Measurements from ENCODE around the gene XYLT1. TPM values are rescaled to one million over a fixed set of nuclear protein-coding genes. Genes with fewer than 3 reads are reported as not detected.

XYLT1 gene
- total RNA-seq, 1 experiment from 2014 or later, result 14.5 TPM

- no peak overlapping the region for H3T11ph ChIP-seq (ENCODE audit: low read length)
- H4K8ac ChIP-seq (replicated peaks; ENCODE audit: insufficient read length, low read depth, low read length), result no peak overlapping the region
- no peaks in the 10 kb centered on the region for H3K23me2 ChIP-seq (ENCODE audit: insufficient read length, low read depth, low read length, poor library complexity, severe bottlenecking)
- no peak overlapping the region for H3K9ac ChIP-seq (ENCODE audit: extremely low read depth, insufficient read length, low read length)
- H3K79me1 ChIP-seq (ENCODE audit: insufficient read depth, low read depth, low read length, poor library complexity, severe bottlenecking), result no peaks in the 10 kb centered on the region
- no peak overlapping the region for H2BK120ac ChIP-seq (ENCODE audit: low read depth, low read length, poor library complexity, severe bottlenecking)
- TF ChIP-seq CTCF (conservative IDR thresholded peaks at IDR 0.05), result no peak
- H3K4me2 ChIP-seq (ENCODE audit: insufficient read depth, insufficient read length, low read length), result no peak overlapping the region
- no peak overlapping the region for H2AK5ac ChIP-seq (ENCODE audit: insufficient read length, low read length)
- no peak overlapping the region for H3K18ac ChIP-seq (ENCODE audit: insufficient read length, low read depth, low read length)
- H3K4me1 ChIP-seq (ENCODE audit: insufficient read depth, low read length), result no peaks in the 10 kb centered on the region
- no peaks in the 10 kb centered on the region for H3K79me2 ChIP-seq (ENCODE audit: insufficient read depth, low read length)
- H2BK5ac ChIP-seq (ENCODE audit: insufficient read length, low read length), result no peak overlapping the region
- H4K5ac ChIP-seq (ENCODE audit: insufficient read length, low read depth, low read length), result no peak overlapping the region
- no peak overlapping the region for H3K4ac ChIP-seq (ENCODE audit: low read depth, low read length)
- H2BK20ac ChIP-seq (ENCODE audit: low read depth, low read length, poor library complexity, severe bottlenecking), result no peak overlapping the region
- H4K20me1 ChIP-seq (ENCODE audit: control insufficient read depth, insufficient read depth, insufficient read length), result no peaks in the 10 kb centered on the region
- Mint-ChIP-seq H3K36me3 (ENCODE audit: insufficient read depth in 1 of 3, low read depth in 3 of 3) (peaks cover 0 to 3% (median 2%) of the 10 kb centered on the region in 3 experiments; a peak in 3 of 7 replicates), H3K4me1 (peaks cover 21 to 25% of the 10 kb centered on the region in 2 experiments), H3K27ac (no peak overlapping the region), H3K9me3 (no peaks in the 10 kb centered on the region), H3K4me3 (no peak overlapping the region), H3K27me3 (ENCODE audit: low read depth) (no peaks in the 10 kb centered on the region)
- H3K27me3 ChIP-seq (ENCODE audit: insufficient read depth, low read length), result no peaks in the 10 kb centered on the region
- no CpG with 5 or more reads among the region's 2 CpGs for WGBS (ENCODE audit: extremely low coverage, insufficient read length, low lambda C conversion rate)
- DNase-seq, result no peak
- no peak overlapping the region for H2BK12ac ChIP-seq (ENCODE audit: insufficient read length, low read depth, low read length)
- no peak overlapping the region for H2AFZ ChIP-seq (ENCODE audit: low read length)
- no peaks in the 10 kb centered on the region for H3K9me3 ChIP-seq (ENCODE audit: control insufficient read depth, low read depth, low read length)
- no peak overlapping the region for H2BK15ac ChIP-seq (ENCODE audit: low read depth, low read length)
- no peak overlapping the region for H3K27ac ChIP-seq (ENCODE audit: insufficient read length, low read depth, low read length)
- H4K91ac ChIP-seq (ENCODE audit: insufficient read length, low read depth, low read length), result no peak overlapping the region
- no peak overlapping the region for H3K14ac ChIP-seq (ENCODE audit: insufficient read depth, low read length)
- no peak overlapping the region for H3K23ac ChIP-seq (ENCODE audit: insufficient read length, low read depth, low read length)
- H3K56ac ChIP-seq (ENCODE audit: insufficient read length, low read depth, low read length), result no peak overlapping the region
These were observed 17.8 kb downstream of the XYLT1 start for GRCh38 chr16:17452922-17453321.

Data from H9 (cell line).